ENCODE measurements around the gene SEC16A. TPM values are rescaled to one million over a fixed set of nuclear protein-coding genes. Genes with fewer than 3 reads are reported as not detected.

Gene SEC16A
- total RNA-seq, 1 experiment from 2014 or later, result 56.4 TPM

DNA sequence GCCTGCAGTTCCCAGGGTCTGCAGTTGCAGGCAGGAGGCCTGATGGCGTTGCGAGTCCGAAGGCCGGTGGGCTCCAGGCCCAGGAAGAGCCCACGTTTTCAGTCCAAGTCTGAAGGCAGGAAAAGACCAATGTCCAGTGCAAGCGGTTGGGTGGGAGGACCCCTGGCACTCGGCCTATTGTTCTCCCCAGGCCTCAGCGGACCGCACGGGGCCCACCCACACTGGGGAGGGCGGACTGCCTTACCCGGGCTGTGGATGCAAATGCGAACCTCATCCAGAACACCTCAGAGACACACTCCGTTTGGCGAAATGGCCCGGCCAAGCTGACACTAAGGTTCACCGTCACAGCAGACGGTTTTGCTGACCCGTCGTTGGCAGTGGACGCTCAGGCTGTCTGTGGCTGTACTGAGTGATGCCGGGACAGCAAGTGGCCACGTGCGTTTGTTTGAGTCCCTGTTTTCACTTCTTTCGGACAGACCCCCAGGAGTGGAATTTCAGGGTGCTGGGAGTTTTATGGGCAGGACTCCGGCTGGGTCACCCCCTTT is 10.2 kb upstream of the SEC16A start:
- 0 out of 7 replicates have a peak overlapping the region, but pooled peaks of 1 of the 3 experiments have one; percentile 40 for H3K27ac Mint-ChIP-seq
- Histone ChIP-seq H2BK5ac (ENCODE audit: insufficient read length, low read length) (no peak overlapping the region), H3K79me1 (ENCODE audit: insufficient read depth, low read depth, low read length, poor library complexity, severe bottlenecking) (no peaks in the 10 kb centered on the region), H3T11ph (ENCODE audit: low read length) (no peak overlapping the region), H3K4ac (ENCODE audit: low read depth, low read length) (no peak overlapping the region), H2BK15ac (ENCODE audit: low read depth, low read length) (no peak overlapping the region), H3K9me3 (ENCODE audit: control insufficient read depth, low read depth, low read length) (no peaks in the 10 kb centered on the region), H2BK20ac (ENCODE audit: low read depth, low read length, poor library complexity, severe bottlenecking) (no peak overlapping the region), H4K91ac (ENCODE audit: insufficient read length, low read depth, low read length) (no peak overlapping the region), H4K5ac (ENCODE audit: insufficient read length, low read depth, low read length) (no peak overlapping the region), H3K27me3 (ENCODE audit: insufficient read depth, low read length) (no peaks in the 10 kb centered on the region), H3K23me2 (ENCODE audit: insufficient read length, low read depth, low read length, poor library complexity, severe bottlenecking) (no peaks in the 10 kb centered on the region), H3K18ac (ENCODE audit: insufficient read length, low read depth, low read length) (no peak overlapping the region), H3K4me2 (ENCODE audit: insufficient read depth, insufficient read length, low read length) (no peak overlapping the region), H2AK5ac (ENCODE audit: insufficient read length, low read length) (no peak overlapping the region), H3K4me1 (ENCODE audit: insufficient read depth, low read length) (no peaks in the 10 kb centered on the region), H3K56ac (ENCODE audit: insufficient read length, low read depth, low read length) (no peak overlapping the region), H3K23ac (ENCODE audit: insufficient read length, low read depth, low read length) (no peak overlapping the region), H4K8ac (replicated peaks; ENCODE audit: insufficient read length, low read depth, low read length) (no peak overlapping the region), H3K79me2 (ENCODE audit: insufficient read depth, low read length) (no peaks in the 10 kb centered on the region), H4K20me1 (ENCODE audit: control insufficient read depth, insufficient read depth, insufficient read length) (no peaks in the 10 kb centered on the region), H3K27ac (ENCODE audit: insufficient read length, low read depth, low read length) (no peak overlapping the region), H3K14ac (ENCODE audit: insufficient read depth, low read length) (no peak overlapping the region; the same call in 1 of the 2 replicates), H3K9ac (ENCODE audit: extremely low read depth, insufficient read length, low read length) (no peak overlapping the region), H2BK120ac (ENCODE audit: low read depth, low read length, poor library complexity, severe bottlenecking) (no peak overlapping the region), H2AFZ (ENCODE audit: low read length) (no peak overlapping the region), H2BK12ac (ENCODE audit: insufficient read length, low read depth, low read length) (no peak overlapping the region)
- TF ChIP-seq, protein P1, sequence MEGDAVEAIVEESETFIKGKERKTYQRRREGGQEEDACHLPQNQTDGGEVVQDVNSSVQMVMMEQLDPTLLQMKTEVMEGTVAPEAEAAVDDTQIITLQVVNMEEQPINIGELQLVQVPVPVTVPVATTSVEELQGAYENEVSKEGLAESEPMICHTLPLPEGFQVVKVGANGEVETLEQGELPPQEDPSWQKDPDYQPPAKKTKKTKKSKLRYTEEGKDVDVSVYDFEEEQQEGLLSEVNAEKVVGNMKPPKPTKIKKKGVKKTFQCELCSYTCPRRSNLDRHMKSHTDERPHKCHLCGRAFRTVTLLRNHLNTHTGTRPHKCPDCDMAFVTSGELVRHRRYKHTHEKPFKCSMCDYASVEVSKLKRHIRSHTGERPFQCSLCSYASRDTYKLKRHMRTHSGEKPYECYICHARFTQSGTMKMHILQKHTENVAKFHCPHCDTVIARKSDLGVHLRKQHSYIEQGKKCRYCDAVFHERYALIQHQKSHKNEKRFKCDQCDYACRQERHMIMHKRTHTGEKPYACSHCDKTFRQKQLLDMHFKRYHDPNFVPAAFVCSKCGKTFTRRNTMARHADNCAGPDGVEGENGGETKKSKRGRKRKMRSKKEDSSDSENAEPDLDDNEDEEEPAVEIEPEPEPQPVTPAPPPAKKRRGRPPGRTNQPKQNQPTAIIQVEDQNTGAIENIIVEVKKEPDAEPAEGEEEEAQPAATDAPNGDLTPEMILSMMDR (conservative IDR thresholded peaks at IDR 0.05), result no peak
- H3K9me3 Mint-ChIP-seq, result no peaks in the 10 kb centered on the region; a peak in 1 of 5 replicates
- H3K36me3 Mint-ChIP-seq (ENCODE audit: insufficient read depth in 1 of 3, low read depth in 3 of 3), result peaks cover 2 to 21% (median 10%) of the 10 kb centered on the region in 3 experiments; a peak in 5 of 7 replicates
- no CpG with 5 or more reads among the region's 26 CpGs for WGBS (ENCODE audit: extremely low coverage, insufficient read length, low lambda C conversion rate)
- DNase-seq, result no peak
- H3K27me3 Mint-ChIP-seq (ENCODE audit: low read depth), result no peaks in the 10 kb centered on the region; the same call in 1 of the 2 replicates
- H3K4me3 Mint-ChIP-seq, result no peak overlapping the region
- H3K4me1 Mint-ChIP-seq, result no peaks in the 10 kb centered on the region
